HFFc6 (cell line): ENCODE results near the gene PRKAR1B. TPM values are rescaled to one million over a fixed set of nuclear protein-coding genes. Genes with fewer than 3 reads are reported as not detected.
A peak's percentile ranks its signal among the peaks of the same experiment; 100 is the strongest.

Experiments
- DNase-seq: peaks from one replicate; pipeline ENCODE4 v3.0.0-alpha.2; 2018
- H3K27ac Mint-ChIP-seq: 2 replicates; pipeline ENCODE4 v1.8.0; 2020; ENCODE audit warnings: mild to moderate bottlenecking, mixed read lengths
- H3K27me3 Mint-ChIP-seq: 2 replicates; pipeline ENCODE4 v1.8.0; 2021; ENCODE audit warnings: mild to moderate bottlenecking, moderate library complexity, mixed read lengths; ENCODE audit not compliant: insufficient read depth
- H3K36me3 Mint-ChIP-seq: 2 replicates; pipeline ENCODE4 v1.8.0; 2021; ENCODE audit warnings: low read depth, mixed read lengths
- H3K4me1 Mint-ChIP-seq: 2 replicates; pipeline ENCODE4 v1.8.0; 2020; ENCODE audit warnings: low read depth, mixed read lengths
- H3K4me3 Mint-ChIP-seq: 2 replicates; pipeline ENCODE4 v1.8.0; 2020; ENCODE audit warnings: mild to moderate bottlenecking, moderate library complexity, mixed read lengths
- H3K9me3 Mint-ChIP-seq: 2 replicates; pipeline ENCODE4 v1.8.0; 2020; ENCODE audit warnings: mild to moderate bottlenecking, mixed read lengths
- CTCF ChIP-seq: fragments of 200-600 bp; sonication (generic); IDR thresholded peaks from 2 replicates; pipeline ENCODE4 v1.5.0; 2021; ENCODE audit warnings: antibody characterized with exemption, mild to moderate bottlenecking
- total RNA-seq, 6 experiments: library from RNA; stranded (reverse); fragmentation: NEBNext Ultra II Directional; extraction: Animal tissue kit (Norgen Biotek cat#: 25700); gene quantifications; 2 replicates in 1 of 6; 3 replicates in 5 of 6; pipeline ENCODE4 v1.2.3, GENCODE V29; 2021

The PRKAR1B gene
- total RNA-seq, 6 experiments from 2014 or later: 15.5 to 22.7 (median 17.1) TPM

- Mint-ChIP-seq H3K36me3 (no peaks in the 10 kb centered on the region; the same call in 1 of the 2 replicates), H3K27ac (no peak overlapping the region), H3K4me1 (peaks cover 11% of the 10 kb centered on the region), H3K27me3 (no peaks in the 10 kb centered on the region), H3K9me3 (no peaks in the 10 kb centered on the region), H3K4me3 (no peak overlapping the region)
- no peak for DNase-seq
- TF ChIP-seq CTCF: no peak
Observed at GRCh38 chr7:732094-732541, 5.0 kb upstream of the PRKAR1B start.

- Mint-ChIP-seq H3K27ac (no peak overlapping the region), H3K4me3 (no peak overlapping the region), H3K36me3 (no peaks in the 10 kb centered on the region; the same call in 1 of the 2 replicates), H3K4me1 (peaks cover 11% of the 10 kb centered on the region), H3K9me3 (no peaks in the 10 kb centered on the region), H3K27me3 (no peaks in the 10 kb centered on the region)
- TF ChIP-seq CTCF: no peak
- DNase-seq: no peak
Observed at GRCh38 chr7:731440-732085, 4.5 kb upstream of the PRKAR1B start.

GRCh38 chr7:730501-731439 lies 3.7 kb upstream of the PRKAR1B start:
- H3K4me3 Mint-ChIP-seq: no peak overlapping the region
- H3K4me1 Mint-ChIP-seq: peaks cover 16% of the 10 kb centered on the region
- H3K9me3 Mint-ChIP-seq: peaks cover 3% of the 10 kb centered on the region
- TF ChIP-seq CTCF: no peak
- no peak overlapping the region for H3K27ac Mint-ChIP-seq
- H3K27me3 Mint-ChIP-seq: no peaks in the 10 kb centered on the region
- DNase-seq: no peak
- H3K36me3 Mint-ChIP-seq: peaks cover 3% of the 10 kb centered on the region

GRCh38 chr7:729140-730000 lies 2.3 kb upstream of the PRKAR1B start:
- H3K9me3 Mint-ChIP-seq: peaks cover 12% of the 10 kb centered on the region
- no peaks in the 10 kb centered on the region; the same call in 1 of the 2 replicates for H3K27me3 Mint-ChIP-seq
- DNase-seq: no peak
- H3K36me3 Mint-ChIP-seq: peaks cover 16% of the 10 kb centered on the region
- H3K4me1 Mint-ChIP-seq: peaks cover 30% of the 10 kb centered on the region
- no peak for TF ChIP-seq CTCF
- H3K27ac Mint-ChIP-seq: no peak overlapping the region; the same call in 1 of the 2 replicates
- no peak overlapping the region for H3K4me3 Mint-ChIP-seq

GRCh38 chr7:728602-729001 lies 1.5 kb upstream of the PRKAR1B start:
- no peak overlapping the region for H3K27ac Mint-ChIP-seq
- no peak for TF ChIP-seq CTCF
- H3K9me3 Mint-ChIP-seq: peaks cover 20% of the 10 kb centered on the region
- peak overlapping the region; percentile 87; the same call in 1 of the 2 replicates for H3K4me3 Mint-ChIP-seq
- H3K4me1 Mint-ChIP-seq: peaks cover 31% of the 10 kb centered on the region
- DNase-seq: no peak
- H3K27me3 Mint-ChIP-seq: no peaks in the 10 kb centered on the region; the same call in 1 of the 2 replicates
- H3K36me3 Mint-ChIP-seq: peaks cover 24% of the 10 kb centered on the region
